A549 (cell line): Measurements from ENCODE around the gene NOXA1. TPM values are rescaled to one million over a fixed set of nuclear protein-coding genes. Genes with fewer than 3 reads are reported as not detected.

Experiments used
- ATAC-seq, 2 experiments: fragments of 200-7000 bp in 1 of 2; fragments of >200 bp in 1 of 2; cut with Nextera tagmentation in 1 of 2; cut with Tn5 transposase in 1 of 2; 3 replicates each; pipeline versions ENCODE4 v1.8.0 to v1.9.1; 2018 to 2020; ENCODE audit warnings: mild to moderate bottlenecking in 1 of 2, moderate library complexity in 1 of 2
- CTCF ChIA-PET: fragments of 300-600 bp; sonication (Branson Sonifier 250); formaldehyde crosslinking; extraction: SDS; loops from one replicate; lab custom pipeline; 2021; ENCODE audit warnings: antibody characterized with exemption, inconsistent platforms; lab: Yijun Ruan, JAX
- POLR2A ChIA-PET: fragments of 350-600 bp; formaldehyde crosslinking; extraction: SDS; loops from one replicate; lab custom pipeline; 2021; ENCODE audit warnings: antibody characterized with exemption, inconsistent platforms; lab: Yijun Ruan, JAX
- DNase-seq, 2 experiments: peaks; one replicate each; pipeline versions ENCODE4 v3.0.0 to v3.0.0-alpha.2; 2011 to 2016; ENCODE audit warnings: low read depth in 1 of 2, low spot score in 1 of 2
- FAIRE-seq: peaks from 2 replicates; lab custom pipeline; 2011; peaks lifted over from hg19 to GRCh38; lab: Jason Lieb, UNC
- H3K27ac ChIP-seq, 2 experiments: fragments of >200 bp; sonication (Bioruptor Twin); formaldehyde crosslinking; 3 replicates each; pipeline ENCODE4 v1.5.1; 2016 to 2017
- H3K4me1 ChIP-seq: fragments of >200 bp; sonication (Bioruptor Twin); formaldehyde crosslinking; 3 replicates; pipeline ENCODE4 v1.6.1; 2016
- H3K4me2 ChIP-seq: fragments of >200 bp; sonication (Bioruptor Twin); formaldehyde crosslinking; 3 replicates; pipeline ENCODE4 v1.6.1; 2016
- H3K4me3 ChIP-seq: fragments of >200 bp; sonication (Bioruptor Twin); formaldehyde crosslinking; 3 replicates; pipeline ENCODE4 v1.5.1; 2016
- H3K9me3 ChIP-seq: fragments of >200 bp; sonication (Bioruptor Twin); formaldehyde crosslinking; 3 replicates; pipeline ENCODE4 v1.6.1; 2016
- ATOH8 ChIP-seq: fragments of 250-450 bp; sonication (Bioruptor Pico); IDR thresholded peaks from 2 replicates; pipeline ENCODE4 v1.5.0; 2020; ENCODE audit warnings: low read depth, mild to moderate bottlenecking, moderate library complexity
- EHF ChIP-seq: fragments of 250-450 bp; sonication (Bioruptor Pico); IDR thresholded peaks from 2 replicates; pipeline ENCODE4 v1.5.0; 2020; ENCODE audit warnings: mild to moderate bottlenecking
- EHMT2 ChIP-seq: fragments of 200-600 bp; sonication (generic); IDR thresholded peaks from 2 replicates; pipeline ENCODE4 v1.6.1; 2016; ENCODE audit warnings: antibody characterized with exemption, low read depth, mild to moderate bottlenecking, moderate library complexity
- EP300 ChIP-seq, 2 experiments: fragments of >200 bp; sonication (Bioruptor Twin); formaldehyde crosslinking; IDR thresholded peaks; 2 replicates in 1 of 2; 3 replicates in 1 of 2; pipeline ENCODE4 v1.6.1; 2016 to 2017
- FOSB ChIP-seq: fragments of 250-450 bp; sonication (Bioruptor Pico); IDR thresholded peaks from 2 replicates; pipeline ENCODE4 v1.5.0; 2020; ENCODE audit warnings: mild to moderate bottlenecking, moderate library complexity
- FOSL2 ChIP-seq, 2 experiments: fragments of 450-650 bp in 1 of 2; fragments of >200 bp in 1 of 2; sonication (Bioruptor Twin) in 1 of 2; formaldehyde crosslinking; IDR thresholded peaks; 2 replicates each; pipeline versions ENCODE4 v1.5.0 to v1.6.1; 2016 to 2020; ENCODE audit warnings: mild to moderate bottlenecking in 1 of 2, moderate library complexity in 1 of 2
- FOXS1 ChIP-seq: fragments of 250-450 bp; sonication (Bioruptor Pico); IDR thresholded peaks from 2 replicates; pipeline ENCODE4 v1.5.0; 2020; ENCODE audit warnings: mild to moderate bottlenecking, moderate library complexity
- HDAC2 ChIP-seq: fragments of 200-600 bp; sonication (generic); IDR thresholded peaks from 2 replicates; pipeline ENCODE4 v1.6.1; 2016
- HES2 ChIP-seq: fragments of >200 bp; sonication (Bioruptor Twin); formaldehyde crosslinking; IDR thresholded peaks from 2 replicates; pipeline ENCODE4 v1.6.1; 2016
- HMGXB4 ChIP-seq: fragments of 250-450 bp; sonication (Bioruptor Pico); IDR thresholded peaks from 2 replicates; pipeline ENCODE4 v1.5.0; 2021; ENCODE audit warnings: mild to moderate bottlenecking, moderate library complexity, borderline replicate concordance
- HOXA7 ChIP-seq: fragments of 250-450 bp; sonication (Bioruptor Pico); IDR thresholded peaks from 2 replicates; pipeline ENCODE4 v1.5.0; 2020; ENCODE audit warnings: mild to moderate bottlenecking, moderate library complexity
- HOXB13 ChIP-seq: fragments of 250-450 bp; sonication (Bioruptor Pico); IDR thresholded peaks from 2 replicates; pipeline ENCODE4 v1.5.0; 2020; ENCODE audit warnings: low read depth, mild to moderate bottlenecking, moderate library complexity
- HOXB5 ChIP-seq: fragments of 250-450 bp; sonication (Bioruptor Pico); IDR thresholded peaks from 2 replicates; pipeline ENCODE4 v1.5.0; 2020; ENCODE audit warnings: mild to moderate bottlenecking, moderate library complexity
- JUN ChIP-seq, 2 experiments: fragments of >200 bp; sonication (Bioruptor Twin); formaldehyde crosslinking; IDR thresholded peaks; 2 replicates in 1 of 2; 3 replicates in 1 of 2; pipeline ENCODE4 v1.6.1; 2016 to 2017
- MAFK ChIP-seq: fragments of 450-650 bp; IDR thresholded peaks from 2 replicates; pipeline ENCODE4 v1.6.1; 2014; ENCODE audit not compliant: partially characterized antibody
- NPAS2 ChIP-seq: fragments of 250-450 bp; sonication (Bioruptor Pico); IDR thresholded peaks from 2 replicates; pipeline ENCODE4 v1.8.0; 2022; ENCODE audit warnings: mild to moderate bottlenecking, moderate library complexity, borderline replicate concordance
- REST ChIP-seq: fragments of 200-600 bp; sonication (generic); IDR thresholded peaks from 2 replicates; pipeline ENCODE4 v1.6.1; 2016; ENCODE audit warnings: antibody characterized with exemption, mild to moderate bottlenecking, moderate library complexity
- RNF2 ChIP-seq: fragments of 200-600 bp; sonication (generic); IDR thresholded peaks from 2 replicates; pipeline ENCODE4 v1.6.1; 2016; ENCODE audit warnings: low read depth, mild to moderate bottlenecking, antibody characterized with exemption, moderate library complexity, borderline replicate concordance
- TFCP2L1 ChIP-seq: fragments of 250-450 bp; sonication (Bioruptor Pico); IDR thresholded peaks from 2 replicates; pipeline ENCODE4 v1.5.0; 2021; ENCODE audit warnings: mild to moderate bottlenecking
- ZSCAN20 ChIP-seq: fragments of 250-450 bp; sonication (Bioruptor Pico); IDR thresholded peaks from 2 replicates; pipeline ENCODE4 v1.8.0; 2022; ENCODE audit warnings: mild to moderate bottlenecking, moderate library complexity
- WGBS: methylation state at CpG from one replicate; pipeline ENCODE4 v1.1.6; 2017; ENCODE audit errors: missing lambda C conversion rate; 5-methylcytosine and 5-hydroxymethylcytosine counted together
- polyA plus RNA-seq, 4 experiments: library from polyadenylated mRNA; depleted of rRNA in 3 of 4; stranded (reverse); fragments of >200 nt; fragmentation: RNase III in 1 of 4; extraction: RNeasy Plus Mini Kit Qiagen cat#74134 plus additional on column Dnase treatment in 1 of 4; gene quantifications; 2 replicates in 3 of 4; 3 replicates in 1 of 4; pipeline ENCODE4 v1.2.3, GENCODE V29; 2011 to 2017

Gene NOXA1
- polyA plus RNA-seq, 2 of the 4 experiments (the other 2 are of a cell fraction), result 0.44 to 1.5 TPM

- TF ChIP-seq ZSCAN20, result no peak
- TF ChIP-seq FOSL2 (IDR thresholded peaks at IDR 0.05), result no peak
- no peak for TF ChIP-seq FOSL2 (CRISPR knock-in tag; IDR thresholded peaks at IDR 0.05)
- no peak for TF ChIP-seq HOXA7
- TF ChIP-seq NPAS2 (CRISPR knock-in tag), result no peak
- TF ChIP-seq HOXB13 (CRISPR knock-in tag), result no peak
- TF ChIP-seq HES2, result no peak
- no peak for TF ChIP-seq FOXS1 (CRISPR knock-in tag)
Observed at GRCh38 chr9:137398561-137399468, 24.4 kb upstream of the NOXA1 start (continued).

GRCh38 chr9:137402746-137403145 is 20.4 kb upstream of the NOXA1 start:
- H3K27ac ChIP-seq, result no peak overlapping the region
- WGBS, result 86% methylated on average over 11 of the region's 11 CpGs
- DNase-seq, result no peak
- H3K9me3 ChIP-seq, result no peaks in the 10 kb centered on the region
- no peak for FAIRE-seq
- ChIA-PET CTCF (no interaction called here), POLR2A (no interaction called here)
- H3K4me3 ChIP-seq, result no peak overlapping the region
- peaks cover 15% of the 10 kb centered on the region for H3K4me1 ChIP-seq
- no peak for TF ChIP-seq EP300 (IDR thresholded peaks at IDR 0.05)
- TF ChIP-seq TFCP2L1 (CRISPR knock-in tag), result no peak
- TF ChIP-seq EHF (CRISPR knock-in tag), result no peak
- TF ChIP-seq HES2, result no peak
- no peak for TF ChIP-seq HOXB5 (CRISPR knock-in tag)
- H3K4me2 ChIP-seq, result no peak overlapping the region
- no peak for ATAC-seq

- no peak overlapping the region for H3K27ac ChIP-seq
- ATAC-seq (no peak), DNase-seq (no peak), FAIRE-seq (no peak)
- CTCF ChIA-PET, result no interaction called here
- no peak overlapping the region for H3K4me3 ChIP-seq
- peaks cover 15% of the 10 kb centered on the region for H3K4me1 ChIP-seq
- H3K9me3 ChIP-seq, result no peaks in the 10 kb centered on the region
- no peak overlapping the region for H3K4me2 ChIP-seq
- TF ChIP-seq EHMT2 (no peak), JUN (IDR thresholded peaks at IDR 0.05) (no peak), FOSB (CRISPR knock-in tag) (no peak), HMGXB4 (no peak), RNF2 (no peak), MAFK (no peak), HDAC2 (no peak), REST (no peak), ATOH8 (CRISPR knock-in tag) (no peak), HOXB13 (CRISPR knock-in tag) (no peak), EP300 (IDR thresholded peaks at IDR 0.05) (no peak)
- 90% methylated on average over 14 of the region's 15 CpGs for WGBS
- POLR2A ChIA-PET, result no interaction called here
Observed at GRCh38 chr9:137403269-137403668, 19.9 kb upstream of the NOXA1 start.
